ENCODE data around the gene SFRP5. TPM values are rescaled to one million over a fixed set of nuclear protein-coding genes. Genes with fewer than 3 reads are reported as not detected.
A peak's percentile ranks its signal among the peaks of the same experiment; 100 is the strongest.

Gene SFRP5
- total and polyA plus RNA-seq, 2 of the 13 experiments (the other 11 are each of a cell fraction or from before 2014, with no cell fraction given): 0.32 to 1.7 TPM

DNA sequence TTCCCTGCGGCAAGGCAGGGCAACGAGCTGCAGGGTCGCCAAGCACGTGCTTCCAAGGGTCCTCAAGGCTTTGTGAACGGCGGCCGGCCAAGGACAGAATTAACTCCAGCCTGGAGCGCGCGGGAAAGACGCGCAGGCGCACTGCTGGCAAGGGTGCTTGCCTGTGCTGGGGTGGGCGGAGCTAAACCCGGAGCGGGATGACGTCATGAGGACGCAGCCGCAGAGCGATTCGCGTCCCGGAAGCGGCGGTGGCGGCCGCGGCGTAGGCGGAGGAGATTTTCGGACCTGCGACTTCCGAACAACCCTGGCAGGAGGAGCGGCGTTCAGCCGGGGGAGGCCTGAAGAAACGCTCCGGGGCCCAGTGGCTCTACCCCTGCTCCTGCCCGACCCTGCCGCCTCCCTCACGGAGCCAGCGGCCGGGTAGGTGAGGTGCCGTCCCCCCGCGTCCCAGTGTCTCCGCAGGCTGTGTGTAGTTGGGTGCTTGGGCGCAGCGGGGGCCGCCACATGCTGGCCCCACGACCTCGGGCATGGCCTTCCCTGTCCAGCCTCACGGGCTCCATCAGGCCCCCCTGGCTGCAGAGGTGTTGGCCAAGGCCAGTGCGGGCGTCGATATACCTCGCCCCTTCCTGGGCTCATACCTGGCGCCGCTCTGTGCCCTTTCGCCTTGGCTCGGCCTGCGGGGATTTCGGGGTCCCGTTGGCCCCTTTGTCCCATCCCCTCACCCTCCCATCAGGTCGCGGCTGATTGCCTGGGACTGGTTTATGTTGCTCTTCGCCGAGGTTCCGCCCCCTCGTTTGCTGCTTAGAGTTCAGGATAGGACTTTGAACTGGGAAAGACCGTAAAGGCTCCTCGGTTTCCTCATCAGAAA is 34.7 kb downstream of the SFRP5 start, which contains the start of gene ZFYVE27 (continued):
- TF ChIP-seq, protein P1, sequence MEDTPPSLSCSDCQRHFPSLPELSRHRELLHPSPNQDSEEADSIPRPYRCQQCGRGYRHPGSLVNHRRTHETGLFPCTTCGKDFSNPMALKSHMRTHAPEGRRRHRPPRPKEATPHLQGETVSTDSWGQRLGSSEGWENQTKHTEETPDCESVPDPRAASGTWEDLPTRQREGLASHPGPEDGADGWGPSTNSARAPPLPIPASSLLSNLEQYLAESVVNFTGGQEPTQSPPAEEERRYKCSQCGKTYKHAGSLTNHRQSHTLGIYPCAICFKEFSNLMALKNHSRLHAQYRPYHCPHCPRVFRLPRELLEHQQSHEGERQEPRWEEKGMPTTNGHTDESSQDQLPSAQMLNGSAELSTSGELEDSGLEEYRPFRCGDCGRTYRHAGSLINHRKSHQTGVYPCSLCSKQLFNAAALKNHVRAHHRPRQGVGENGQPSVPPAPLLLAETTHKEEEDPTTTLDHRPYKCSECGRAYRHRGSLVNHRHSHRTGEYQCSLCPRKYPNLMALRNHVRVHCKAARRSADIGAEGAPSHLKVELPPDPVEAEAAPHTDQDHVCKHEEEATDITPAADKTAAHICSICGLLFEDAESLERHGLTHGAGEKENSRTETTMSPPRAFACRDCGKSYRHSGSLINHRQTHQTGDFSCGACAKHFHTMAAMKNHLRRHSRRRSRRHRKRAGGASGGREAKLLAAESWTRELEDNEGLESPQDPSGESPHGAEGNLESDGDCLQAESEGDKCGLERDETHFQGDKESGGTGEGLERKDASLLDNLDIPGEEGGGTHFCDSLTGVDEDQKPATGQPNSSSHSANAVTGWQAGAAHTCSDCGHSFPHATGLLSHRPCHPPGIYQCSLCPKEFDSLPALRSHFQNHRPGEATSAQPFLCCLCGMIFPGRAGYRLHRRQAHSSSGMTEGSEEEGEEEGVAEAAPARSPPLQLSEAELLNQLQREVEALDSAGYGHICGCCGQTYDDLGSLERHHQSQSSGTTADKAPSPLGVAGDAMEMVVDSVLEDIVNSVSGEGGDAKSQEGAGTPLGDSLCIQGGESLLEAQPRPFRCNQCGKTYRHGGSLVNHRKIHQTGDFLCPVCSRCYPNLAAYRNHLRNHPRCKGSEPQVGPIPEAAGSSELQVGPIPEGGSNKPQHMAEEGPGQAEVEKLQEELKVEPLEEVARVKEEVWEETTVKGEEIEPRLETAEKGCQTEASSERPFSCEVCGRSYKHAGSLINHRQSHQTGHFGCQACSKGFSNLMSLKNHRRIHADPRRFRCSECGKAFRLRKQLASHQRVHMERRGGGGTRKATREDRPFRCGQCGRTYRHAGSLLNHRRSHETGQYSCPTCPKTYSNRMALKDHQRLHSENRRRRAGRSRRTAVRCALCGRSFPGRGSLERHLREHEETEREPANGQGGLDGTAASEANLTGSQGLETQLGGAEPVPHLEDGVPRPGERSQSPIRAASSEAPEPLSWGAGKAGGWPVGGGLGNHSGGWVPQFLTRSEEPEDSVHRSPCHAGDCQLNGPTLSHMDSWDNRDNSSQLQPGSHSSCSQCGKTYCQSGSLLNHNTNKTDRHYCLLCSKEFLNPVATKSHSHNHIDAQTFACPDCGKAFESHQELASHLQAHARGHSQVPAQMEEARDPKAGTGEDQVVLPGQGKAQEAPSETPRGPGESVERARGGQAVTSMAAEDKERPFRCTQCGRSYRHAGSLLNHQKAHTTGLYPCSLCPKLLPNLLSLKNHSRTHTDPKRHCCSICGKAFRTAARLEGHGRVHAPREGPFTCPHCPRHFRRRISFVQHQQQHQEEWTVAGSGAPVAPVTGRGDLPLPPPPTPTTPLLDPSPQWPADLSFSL (CRISPR knock-in tag; IDR thresholded peaks at IDR 0.05): no peak
- TF ChIP-seq STAT5B (CRISPR knock-in tag; IDR thresholded peaks at IDR 0.05): 0 out of 2 replicates have a peak, but pooled peaks have one; percentile 74
- no peak for TF ChIP-seq NR2F6 (IDR thresholded peaks at IDR 0.05)
- 0 out of 2 replicates have a peak, but pooled peaks have one; percentile 14 for TF ChIP-seq NR2F6 (CRISPR knock-in tag; IDR thresholded peaks at IDR 0.05)
- peak; percentile 24; the same call in 1 of the 2 replicates for TF ChIP-seq ZBTB49 (CRISPR knock-in tag; IDR thresholded peaks at IDR 0.05; ENCODE audit: borderline replicate concordance)
- TF ChIP-seq ZNF317 (CRISPR knock-in tag; IDR thresholded peaks at IDR 0.05): peak; percentile 92
- peak; percentile 89 for TF ChIP-seq THAP11 (CRISPR knock-in tag; IDR thresholded peaks at IDR 0.05)
- TF ChIP-seq NFAT5 (CRISPR knock-in tag; IDR thresholded peaks at IDR 0.05): peak; percentile 99
- no peak for TF ChIP-seq NFIC (IDR thresholded peaks at IDR 0.05; ENCODE audit: low read length)
- no peak for TF ChIP-seq ZBED4 (CRISPR knock-in tag; IDR thresholded peaks at IDR 0.05; ENCODE audit: borderline replicate concordance)
